Neuronal stem cell (in vitro differentiated cells): ENCODE measurements around the gene DNM1.
A peak's percentile ranks its signal among the peaks of the same experiment; 100 is the strongest.

Experiments
- DNase-seq: peaks from one replicate; pipeline ENCODE4 v3.0.0-alpha.2; 2013; ENCODE audit warnings: low spot score
- H2AFZ ChIP-seq: one replicate; pipeline ENCODE4 v1.6.1; 2013; ENCODE audit warnings: mild to moderate bottlenecking, low read length, inconsistent platforms
- H2AK5ac ChIP-seq: 2 replicates; pipeline ENCODE4 v1.6.1; 2013; ENCODE audit warnings: low read depth, mild to moderate bottlenecking, inconsistent platforms, low read length, moderate library complexity, mixed read lengths
- H2BK120ac ChIP-seq: 2 replicates; pipeline ENCODE4 v1.6.1; 2013; ENCODE audit warnings: low read depth, mild to moderate bottlenecking, inconsistent platforms, low read length, moderate library complexity, mixed read lengths
- H2BK12ac ChIP-seq: one replicate; pipeline ENCODE4 v1.6.1; 2013; ENCODE audit warnings: low read length, inconsistent platforms
- H2BK15ac ChIP-seq: 2 replicates; pipeline ENCODE4 v1.6.1; 2013; ENCODE audit warnings: mild to moderate bottlenecking, low read length, inconsistent platforms, mixed read lengths
- H2BK5ac ChIP-seq: one replicate; pipeline ENCODE4 v1.6.1; 2013; ENCODE audit warnings: inconsistent platforms, mild to moderate bottlenecking, low read length, moderate library complexity
- H3K14ac ChIP-seq: one replicate; pipeline ENCODE4 v1.6.1; 2013; ENCODE audit warnings: low read length, inconsistent platforms
- H3K18ac ChIP-seq: 2 replicates; pipeline ENCODE4 v1.6.1; 2013; ENCODE audit warnings: low read length, inconsistent platforms
- H3K23ac ChIP-seq: 2 replicates; pipeline ENCODE4 v1.6.1; 2013; ENCODE audit warnings: low read depth, mild to moderate bottlenecking, mixed read lengths, low read length, inconsistent platforms; ENCODE audit not compliant: poor library complexity
- H3K27ac ChIP-seq: replicated peaks from 3 replicates; pipeline ENCODE4 v1.5.1; 2013; ENCODE audit warnings: low read length, inconsistent platforms
- H3K27me3 ChIP-seq, 3 experiments: 2 replicates each; pipeline ENCODE4 v1.6.1; 2013; ENCODE audit warnings: low read length in 3 of 3, mild to moderate bottlenecking in 2 of 3, inconsistent platforms in 1 of 3, low read depth in 1 of 3, mixed read lengths in 1 of 3, moderate library complexity in 1 of 3; ENCODE audit not compliant: control insufficient read depth in 3 of 3, insufficient read depth in 3 of 3
- H3K36me3 ChIP-seq, 2 donors: replicated peaks in 1 of 2; 2 replicates each; pipeline ENCODE4 v1.6.1; 2013; ENCODE audit warnings: low read length in 2 of 2; ENCODE audit not compliant: control insufficient read depth in 2 of 2, insufficient read depth in 2 of 2
- H3K4ac ChIP-seq: 2 replicates; pipeline ENCODE4 v1.6.1; 2013; ENCODE audit warnings: inconsistent platforms, mild to moderate bottlenecking, low read length, moderate library complexity
- H3K4me1 ChIP-seq, 2 donors: 1 replicate in 1 of 2; 2 replicates in 1 of 2; pipeline ENCODE4 v1.6.1; 2013; ENCODE audit warnings: low read length in 2 of 2, low read depth in 1 of 2; ENCODE audit not compliant: control insufficient read depth in 2 of 2, insufficient read depth in 1 of 2
- H3K4me2 ChIP-seq: one replicate; pipeline ENCODE4 v1.6.1; 2013; ENCODE audit warnings: mild to moderate bottlenecking, low read length, inconsistent platforms; ENCODE audit not compliant: insufficient read depth, poor library complexity, severe bottlenecking
- H3K4me3 ChIP-seq, 2 donors: 2 replicates each; pipeline ENCODE4 v1.5.1; 2013; ENCODE audit warnings: low read length in 2 of 2, mild to moderate bottlenecking in 2 of 2, inconsistent platforms in 1 of 2, moderate library complexity in 1 of 2
- H3K79me1 ChIP-seq: one replicate; pipeline ENCODE4 v1.6.1; 2013; ENCODE audit warnings: low read depth, mild to moderate bottlenecking, inconsistent platforms, low read length, moderate library complexity
- H3K9ac ChIP-seq: one replicate; pipeline ENCODE4 v1.6.1; 2013; ENCODE audit warnings: mild to moderate bottlenecking, low read depth, low read length, inconsistent platforms; ENCODE audit not compliant: poor library complexity
- H3K9me3 ChIP-seq, 2 donors: replicated peaks in 1 of 2; 2 replicates each; pipeline versions ENCODE3 to v1.6.1; 2013; ENCODE audit warnings: low read length in 2 of 2, mild to moderate bottlenecking in 2 of 2, inconsistent platforms in 1 of 2, low read depth in 1 of 2, mixed read lengths in 1 of 2, moderate library complexity in 1 of 2; ENCODE audit not compliant: control insufficient read depth in 2 of 2, insufficient read depth in 1 of 2
- H4K8ac ChIP-seq: one replicate; pipeline ENCODE4 v1.6.1; 2013; ENCODE audit warnings: low read depth, mild to moderate bottlenecking, inconsistent platforms, low read length, moderate library complexity
- H4K91ac ChIP-seq: one replicate; pipeline ENCODE4 v1.6.1; 2013; ENCODE audit warnings: low read length, low read depth, mild to moderate bottlenecking, inconsistent platforms; ENCODE audit not compliant: poor library complexity
- WGBS, 2 donors: extraction: QIAGEN DNeasy Blood & Tissue Kit; methylation state at CpG; one replicate each; pipeline ENCODE4 v1.1.7; 2013; ENCODE audit warnings: missing lambda C conversion rate in 2 of 2, mixed read lengths in 1 of 2; ENCODE audit not compliant: insufficient read length in 2 of 2, insufficient replicate concordance in 1 of 2; ENCODE audit errors: extremely low coverage in 2 of 2; 5-methylcytosine and 5-hydroxymethylcytosine counted together

Gene DNM1

GRCh38 chr9:128233817-128234406, 30.7 kb downstream of the DNM1 start:
- Histone ChIP-seq H3K4me3 (no peak overlapping the region), H2AK5ac (no peak overlapping the region), H2BK15ac (no peak overlapping the region), H3K79me1 (peaks cover 1% of the 10 kb centered on the region), H3K27ac (no peak overlapping the region), H3K18ac (no peak overlapping the region), H2BK12ac (no peak overlapping the region), H3K4ac (no peak overlapping the region), H2BK5ac (no peak overlapping the region), H3K4me1 (no peaks in the 10 kb centered on the region), H3K4me2 (no peak overlapping the region), H4K91ac (no peak overlapping the region), H2AFZ (no peak overlapping the region), H4K8ac (no peak overlapping the region), H3K23ac (peak overlapping the region; percentile 12), H3K36me3 (peaks cover 9% of the 10 kb centered on the region in 2 donors), H3K9me3 (no peaks in the 10 kb centered on the region), H3K14ac (no peak overlapping the region), H3K27me3 (no peaks in the 10 kb centered on the region), H3K9ac (peak overlapping the region; percentile 39), H2BK120ac (no peak overlapping the region)
- WGBS, 2 donors = no CpG with 5 or more reads among the region's 28 CpGs
- no peak for DNase-seq

- no CpG with 5 or more reads among the region's 4 CpGs for WGBS, 2 donors
- Histone ChIP-seq H3K18ac (no peak overlapping the region), H2AK5ac (no peak overlapping the region), H3K36me3 (peaks cover 24 to 28% of the 10 kb centered on the region in 2 donors), H2AFZ (no peak overlapping the region), H3K27ac (no peak overlapping the region), H2BK15ac (no peak overlapping the region), H3K27me3 (no peaks in the 10 kb centered on the region), H4K91ac (no peak overlapping the region), H3K9me3 (no peaks in the 10 kb centered on the region), H3K4me1 (peaks cover 15 to 25% of the 10 kb centered on the region in 2 donors), H3K4me2 (no peak overlapping the region), H4K8ac (no peak overlapping the region), H3K4me3 (no peak overlapping the region), H2BK12ac (no peak overlapping the region), H3K14ac (no peak overlapping the region), H3K4ac (no peak overlapping the region), H3K9ac (no peak overlapping the region), H2BK5ac (no peak overlapping the region), H2BK120ac (no peak overlapping the region), H3K23ac (no peak overlapping the region), H3K79me1 (no peaks in the 10 kb centered on the region)
- DNase-seq = no peak
These were observed 38.9 kb downstream of the DNM1 start for GRCh38 chr9:128242124-128242523.

- H2BK5ac ChIP-seq = no peak overlapping the region
- H3K4me1 ChIP-seq = peaks cover 15 to 25% of the 10 kb centered on the region in 2 donors
- no peaks in the 10 kb centered on the region for H3K27me3 ChIP-seq
- H4K91ac ChIP-seq = no peak overlapping the region
- H3K18ac ChIP-seq = no peak overlapping the region
- no peak overlapping the region for H2AFZ ChIP-seq
- no CpG with 5 or more reads among the region's 7 CpGs for WGBS, 2 donors
- H3K79me1 ChIP-seq = no peaks in the 10 kb centered on the region
- no peak overlapping the region for H3K4ac ChIP-seq
- H3K4me2 ChIP-seq = no peak overlapping the region
- H3K36me3 ChIP-seq = peaks cover 26 to 30% of the 10 kb centered on the region in 2 donors
- DNase-seq = no peak
- H2BK120ac ChIP-seq = no peak overlapping the region
- H3K14ac ChIP-seq = no peak overlapping the region
- H2BK12ac ChIP-seq = no peak overlapping the region
- no peak overlapping the region for H2BK15ac ChIP-seq
- H3K23ac ChIP-seq = no peak overlapping the region
- no peaks in the 10 kb centered on the region for H3K9me3 ChIP-seq
- H3K27ac ChIP-seq = no peak overlapping the region
- no peak overlapping the region for H2AK5ac ChIP-seq
- H4K8ac ChIP-seq = no peak overlapping the region
- no peak overlapping the region for H3K4me3 ChIP-seq
- H3K9ac ChIP-seq = no peak overlapping the region
These were observed 39.6 kb downstream of the DNM1 start for GRCh38 chr9:128242828-128243214.

GRCh38 chr9:128243215-128244018, 40.2 kb downstream of the DNM1 start:
- H4K91ac ChIP-seq = no peak overlapping the region
- H3K4me1 ChIP-seq = peaks cover 15 to 25% of the 10 kb centered on the region in 2 donors
- H2AK5ac ChIP-seq = peak overlapping the region; percentile 43
- no peak overlapping the region for H3K4me3 ChIP-seq
- H4K8ac ChIP-seq = no peak overlapping the region
- H3K79me1 ChIP-seq = no peaks in the 10 kb centered on the region
- H3K9me3 ChIP-seq = no peaks in the 10 kb centered on the region
- no peak overlapping the region for H3K4ac ChIP-seq
- H3K9ac ChIP-seq = no peak overlapping the region
- H3K23ac ChIP-seq = no peak overlapping the region
- no peak overlapping the region for H3K4me2 ChIP-seq
- peak overlapping the region; percentile 64 for H3K18ac ChIP-seq
- H2BK15ac ChIP-seq = no peak overlapping the region
- H3K14ac ChIP-seq = no peak overlapping the region
- H2AFZ ChIP-seq = no peak overlapping the region
- no CpG with 5 or more reads among the region's 13 CpGs for WGBS, 2 donors
- DNase-seq = no peak
- H3K27me3 ChIP-seq = no peaks in the 10 kb centered on the region
- no peak overlapping the region for H3K27ac ChIP-seq
- H2BK12ac ChIP-seq = no peak overlapping the region
- no peak overlapping the region for H2BK5ac ChIP-seq
- peaks cover 29 to 33% of the 10 kb centered on the region in 2 donors for H3K36me3 ChIP-seq
- no peak overlapping the region for H2BK120ac ChIP-seq
